Peyer's patch (tissue), 4 donors: ENCODE measurements around the gene ZNF500. TPM values are rescaled to one million over a fixed set of nuclear protein-coding genes. Genes with fewer than 3 reads are reported as not detected.
A peak's percentile ranks its signal among the peaks of the same experiment; 100 is the strongest.

Experiments used
- DNase-seq, 3 donors: peaks; one replicate each; pipeline ENCODE4 v3.0.0-alpha.2; 2017 to 2019
- H3K27ac ChIP-seq, 4 donors: fragments of 200-600 bp; sonication (generic); one replicate each; pipeline ENCODE4 v1.5.1; 2016 to 2019
- H3K27me3 ChIP-seq, 2 donors: fragments of 200-600 bp; sonication (generic); one replicate each; pipeline ENCODE4 v1.5.1; 2019
- H3K36me3 ChIP-seq, 3 donors: fragments of 200-600 bp; sonication (generic); one replicate each; pipeline ENCODE4 v1.5.1; 2016 to 2019
- H3K4me1 ChIP-seq, 4 donors: fragments of 200-600 bp; sonication (generic); one replicate each; pipeline ENCODE4 v1.5.1; 2016 to 2019
- H3K4me3 ChIP-seq, 4 donors: fragments of 200-600 bp; sonication (generic); 1 replicate in 3 of 4; 2 replicates in 1 of 4; pipeline ENCODE4 v1.5.1; 2016 to 2019; ENCODE audit warnings: mild to moderate bottlenecking in 1 of 4
- H3K9me3 ChIP-seq, 4 donors: fragments of 200-600 bp; sonication (generic); one replicate each; pipeline ENCODE4 v1.5.1; 2016 to 2019; ENCODE audit warnings: mild to moderate bottlenecking in 1 of 4
- POLR2A ChIP-seq, 2 donors: fragments of 450-650 bp; IDR thresholded peaks; one replicate each; pipeline ENCODE4 v1.5.1; 2017; ENCODE audit warnings: antibody characterized with exemption in 2 of 2, mild to moderate bottlenecking in 2 of 2, moderate library complexity in 2 of 2
- total RNA-seq, 4 donors: library from RNA; depleted of rRNA; stranded (reverse); fragments of >200 nt; gene quantifications; one replicate each; pipeline ENCODE4 v1.1.0, GENCODE V29; 2016
- TF ChIP-seq, protein P1 (sequence below), 6 experiments: fragments of 450-650 bp in 4 of 6; fragments of 200-600 bp in 2 of 6; sonication (generic) in 1 of 6; IDR thresholded peaks; one replicate each; pipeline ENCODE4 v1.5.1; 2017 to 2019; ENCODE audit warnings: antibody characterized with exemption in 6 of 6, mild to moderate bottlenecking in 3 of 6, moderate library complexity in 1 of 6

Gene ZNF500
- total RNA-seq, 4 donors from 2014 or later, result 4.1 to 24.8 (median 14.5) TPM

DNA sequence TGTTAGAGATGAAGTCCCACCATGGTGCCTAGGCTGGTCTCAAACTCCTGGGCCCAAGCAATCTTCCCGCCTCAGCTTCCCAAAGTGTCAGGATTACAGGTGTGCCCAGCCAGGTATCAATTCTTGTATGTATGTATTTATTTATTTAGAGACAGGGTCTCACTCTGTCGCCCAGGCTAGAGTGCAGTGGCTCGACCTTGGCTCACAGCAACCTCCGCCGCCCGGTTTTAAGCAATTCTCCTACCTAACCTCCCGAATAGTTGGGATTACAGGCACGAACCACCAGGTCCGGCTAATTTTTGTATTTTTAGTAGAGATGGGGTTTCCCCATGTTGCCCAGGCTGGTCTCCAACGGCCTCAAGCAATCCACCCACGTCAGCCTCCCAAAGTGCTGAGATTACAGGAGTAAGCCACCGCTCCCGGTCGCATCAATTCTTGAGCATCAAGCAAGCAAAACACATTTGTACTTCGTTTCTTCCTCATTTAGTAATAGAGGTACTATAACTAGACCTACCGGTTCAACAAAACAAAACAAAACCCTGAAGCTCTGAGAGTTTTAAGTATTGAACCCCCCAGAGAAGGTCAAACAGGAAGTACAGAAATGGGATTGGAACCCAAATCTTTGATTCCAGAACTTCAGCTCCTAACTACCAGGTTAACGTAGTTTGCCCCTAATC lies 1.0 kb upstream of the ZNF500 start:
- peak in 1 of 3 donors; percentile 23 for DNase-seq
- peaks cover 0 to 33% (median 14%) of the 10 kb centered on the region in 4 donors for H3K4me1 ChIP-seq

DNA sequence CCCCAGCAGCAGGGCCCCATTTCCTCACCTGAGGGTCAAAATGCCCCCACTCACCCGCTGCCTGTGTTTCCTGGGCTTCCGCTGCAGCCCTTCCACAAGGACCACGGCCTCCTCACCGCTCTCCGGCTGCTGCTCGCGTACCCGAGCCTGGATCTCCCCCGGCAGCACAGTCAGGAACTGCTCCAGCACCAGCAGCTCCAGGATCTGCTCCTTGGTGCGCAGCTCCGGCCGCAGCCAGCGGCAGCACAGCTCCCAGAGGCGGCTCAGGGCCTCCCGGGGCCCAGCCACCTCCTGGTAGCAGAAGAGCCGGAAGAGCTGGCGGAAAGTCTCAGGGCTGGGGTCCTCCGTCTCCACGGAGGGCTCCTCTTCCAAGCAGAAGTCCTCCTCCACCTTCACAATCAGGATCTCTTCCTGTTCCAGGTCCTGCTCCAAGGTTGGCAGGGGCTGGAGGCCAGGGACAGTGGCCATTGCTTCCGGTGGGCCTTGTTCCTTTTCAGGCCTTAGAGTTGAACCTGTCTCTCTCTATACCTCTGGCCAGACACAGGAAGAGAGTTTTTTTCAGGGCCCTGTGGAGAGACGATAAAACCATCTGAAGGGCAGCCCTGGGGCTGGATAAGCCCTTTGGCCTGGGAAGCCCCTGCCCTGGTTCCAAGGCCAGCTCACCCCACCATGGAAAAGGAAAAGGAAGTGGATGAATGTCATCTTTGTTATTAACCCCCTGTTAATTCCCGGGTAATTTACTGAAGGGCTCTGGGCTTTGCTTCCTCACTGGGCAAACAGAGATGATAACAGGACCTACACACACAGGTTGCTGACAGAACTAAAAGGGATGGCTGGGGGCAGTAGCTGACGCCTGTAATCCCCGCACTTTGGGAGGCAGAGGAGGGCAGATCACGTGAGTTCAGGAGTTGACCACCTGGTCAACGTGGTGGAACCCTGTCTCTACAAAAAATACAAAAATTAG lies 1.2 kb downstream of the ZNF500 start:
- TF ChIP-seq, protein P1, sequence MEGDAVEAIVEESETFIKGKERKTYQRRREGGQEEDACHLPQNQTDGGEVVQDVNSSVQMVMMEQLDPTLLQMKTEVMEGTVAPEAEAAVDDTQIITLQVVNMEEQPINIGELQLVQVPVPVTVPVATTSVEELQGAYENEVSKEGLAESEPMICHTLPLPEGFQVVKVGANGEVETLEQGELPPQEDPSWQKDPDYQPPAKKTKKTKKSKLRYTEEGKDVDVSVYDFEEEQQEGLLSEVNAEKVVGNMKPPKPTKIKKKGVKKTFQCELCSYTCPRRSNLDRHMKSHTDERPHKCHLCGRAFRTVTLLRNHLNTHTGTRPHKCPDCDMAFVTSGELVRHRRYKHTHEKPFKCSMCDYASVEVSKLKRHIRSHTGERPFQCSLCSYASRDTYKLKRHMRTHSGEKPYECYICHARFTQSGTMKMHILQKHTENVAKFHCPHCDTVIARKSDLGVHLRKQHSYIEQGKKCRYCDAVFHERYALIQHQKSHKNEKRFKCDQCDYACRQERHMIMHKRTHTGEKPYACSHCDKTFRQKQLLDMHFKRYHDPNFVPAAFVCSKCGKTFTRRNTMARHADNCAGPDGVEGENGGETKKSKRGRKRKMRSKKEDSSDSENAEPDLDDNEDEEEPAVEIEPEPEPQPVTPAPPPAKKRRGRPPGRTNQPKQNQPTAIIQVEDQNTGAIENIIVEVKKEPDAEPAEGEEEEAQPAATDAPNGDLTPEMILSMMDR (IDR thresholded peaks at IDR 0.05), result no peak
- no peak for TF ChIP-seq POLR2A (IDR thresholded peaks at IDR 0.05)
- no peak for DNase-seq
- Histone ChIP-seq H3K27me3 (no peaks in the 10 kb centered on the region), H3K4me3 (peak overlapping the region; percentile 78 to 89 (median 86)), H3K9me3 (no peaks in the 10 kb centered on the region), H3K27ac (peak overlapping the region in 3 of 4 donors; percentile 6 to 86 (median 85)), H3K36me3 (peaks cover 0 to 42% (median 0%) of the 10 kb centered on the region in 3 donors), H3K4me1 (peaks cover 0 to 33% (median 14%) of the 10 kb centered on the region in 4 donors)

More for the DNA sequence above, 1.0 kb upstream of the ZNF500 start:
- no peaks in the 10 kb centered on the region for H3K9me3 ChIP-seq
- H3K27me3 ChIP-seq, result no peaks in the 10 kb centered on the region
- TF ChIP-seq, protein P1 (IDR thresholded peaks at IDR 0.05), result no peak
- no peak for TF ChIP-seq POLR2A (IDR thresholded peaks at IDR 0.05)
- peak overlapping the region; percentile 72 to 90 (median 86) for H3K27ac ChIP-seq
- H3K36me3 ChIP-seq, result peaks cover 0 to 20% (median 0%) of the 10 kb centered on the region in 3 donors
- H3K4me3 ChIP-seq, result peak overlapping the region; percentile 40 to 78 (median 60)

DNA sequence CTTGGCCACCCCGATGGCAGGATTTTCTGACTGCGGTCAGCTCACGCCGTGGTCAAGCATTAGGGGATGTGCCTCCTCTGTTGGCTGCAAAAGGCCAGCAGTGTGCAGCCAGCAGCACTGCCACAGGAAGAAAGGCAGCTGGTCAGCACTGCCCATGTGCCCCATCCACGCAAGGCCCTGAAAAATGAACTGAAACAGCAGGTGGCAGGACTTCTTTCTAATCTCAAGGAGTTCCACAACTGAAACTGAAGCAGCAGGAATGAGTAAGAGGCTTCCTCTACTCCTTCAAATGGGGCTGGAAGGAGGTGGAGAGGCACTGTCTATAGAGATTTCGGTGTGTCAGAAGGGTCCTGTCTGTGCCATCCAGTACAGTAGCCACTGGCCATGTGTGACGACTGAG lies 3.2 kb downstream of the ZNF500 start:
- Histone ChIP-seq H3K4me1 (peaks cover 0 to 27% (median 14%) of the 10 kb centered on the region in 4 donors), H3K9me3 (no peaks in the 10 kb centered on the region), H3K4me3 (no peak overlapping the region), H3K27ac (no peak overlapping the region), H3K36me3 (peaks cover 0 to 62% (median 0%) of the 10 kb centered on the region in 3 donors), H3K27me3 (no peaks in the 10 kb centered on the region)
- TF ChIP-seq POLR2A (IDR thresholded peaks at IDR 0.05), result no peak
- TF ChIP-seq, protein P1 (IDR thresholded peaks at IDR 0.05), result no peak
- no peak for DNase-seq

DNA sequence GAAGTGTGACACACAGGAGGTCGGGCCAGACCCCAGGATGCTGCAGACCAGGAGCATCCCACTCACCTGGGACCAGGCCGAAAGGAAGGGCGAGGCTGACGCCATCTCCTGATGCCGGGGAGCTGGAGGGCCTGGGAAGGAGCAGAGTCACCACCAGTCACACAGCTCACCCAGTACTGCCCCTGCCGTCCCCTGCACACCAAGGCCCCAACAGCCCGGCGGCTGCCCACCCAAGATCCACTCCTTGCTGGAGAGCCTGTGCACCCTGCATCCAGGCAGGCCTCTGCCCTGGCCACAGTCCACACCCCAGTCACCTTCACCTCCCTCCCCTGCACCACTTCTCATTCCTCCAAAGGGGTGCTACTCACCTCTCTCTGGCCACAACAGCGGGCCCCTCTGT lies 4.8 kb downstream of the ZNF500 start:
- no peak overlapping the region for H3K4me3 ChIP-seq

More for the DNA sequence above, 4.8 kb downstream of the ZNF500 start:
- Histone ChIP-seq H3K4me1 (peaks cover 0 to 18% (median 6%) of the 10 kb centered on the region in 4 donors), H3K27ac (no peak overlapping the region), H3K9me3 (no peaks in the 10 kb centered on the region), H3K36me3 (peaks cover 0 to 75% (median 0%) of the 10 kb centered on the region in 3 donors), H3K27me3 (no peaks in the 10 kb centered on the region)
- TF ChIP-seq POLR2A (IDR thresholded peaks at IDR 0.05), result no peak
- TF ChIP-seq, protein P1 (IDR thresholded peaks at IDR 0.05), result no peak
- no peak for DNase-seq
